NCI-H510A treated with DMSO at 0.1 percent for 48 hours (cell line): Measurements from ENCODE around the gene KIF24.
"Not testable (repeated sequence)": the region's sequence is repeated elsewhere in the genome, so short reads cannot be mapped to it uniquely, and the experiment has no call there.

Source experiments
- DNase-seq: peaks from one replicate; lab custom pipeline; 2025; lab: John Stamatoyannopoulos, UW

Gene KIF24

GRCh38 chr9:34328987-34329832 lies at the start of gene KIF24, which contains the start of gene NUDT2:
Gene KIF24 (minus strand): TSS chr9:34329268. CDS start chr9:34311346, 17,922 bp downstream.
Gene NUDT2 (plus strand): TSS chr9:34329569. CDS start chr9:34339040, 9,471 bp downstream.
- DNase-seq: peak; percentile 96

GRCh38 chr9:34378376-34379060 lies 49.5 kb upstream of the KIF24 start:
- no peak for DNase-seq

- DNase-seq: no peak
These were observed 48.3 kb upstream of the KIF24 start for GRCh38 chr9:34377404-34377746.

- DNase-seq: peak; percentile 92
These were observed 47.7 kb upstream of the KIF24 start, which contains the start of gene MYORG for GRCh38 chr9:34376596-34377403. Gene MYORG (minus strand): TSS chr9:34376898. CDS start chr9:34372943, 3,955 bp downstream.

- DNase-seq: peak; percentile 19
These were observed 47.0 kb upstream of the KIF24 start for GRCh38 chr9:34375901-34376595.

GRCh38 chr9:34374905-34375552 lies 46.0 kb upstream of the KIF24 start:
- no peak for DNase-seq

GRCh38 chr9:34374339-34374738 lies 45.3 kb upstream of the KIF24 start:
- no peak for DNase-seq

GRCh38 chr9:34373749-34374148 lies 44.7 kb upstream of the KIF24 start:
- DNase-seq: no peak

GRCh38 chr9:34372467-34373011 lies 43.5 kb upstream of the KIF24 start:
- DNase-seq: no peak

GRCh38 chr9:34371886-34372466 lies 42.9 kb upstream of the KIF24 start:
- no peak for DNase-seq

GRCh38 chr9:34370970-34371880 lies 42.2 kb upstream of the KIF24 start:
- no peak for DNase-seq

GRCh38 chr9:34370335-34370969 lies 41.4 kb upstream of the KIF24 start:
- no peak for DNase-seq

- DNase-seq: no peak
These were observed 40.6 kb upstream of the KIF24 start for GRCh38 chr9:34369636-34370035.

- not testable (repeated sequence) for DNase-seq
These were observed 39.7 kb upstream of the KIF24 start for GRCh38 chr9:34368796-34369195.

- not testable (repeated sequence) for DNase-seq
These were observed 38.8 kb upstream of the KIF24 start for GRCh38 chr9:34367751-34368410.

GRCh38 chr9:34366365-34366764 lies 37.3 kb upstream of the KIF24 start:
- no peak for DNase-seq

- no peak for DNase-seq
These were observed 36.2 kb upstream of the KIF24 start for GRCh38 chr9:34365282-34365681.

GRCh38 chr9:34363619-34364351 lies 34.7 kb upstream of the KIF24 start:
- no peak for DNase-seq
